Rectal smooth muscle tissue (tissue), 1 donor: ENCODE results near the gene SMYD3.

ENCODE experiments used
- H3K27ac ChIP-seq: one replicate; pipeline ENCODE4 v1.7.0; 2013; ENCODE audit warnings: low read depth, low read length, inconsistent platforms
- H3K27me3 ChIP-seq: one replicate; pipeline ENCODE4 v1.7.0; 2013; ENCODE audit warnings: low read length; ENCODE audit not compliant: control insufficient read depth, insufficient read depth
- H3K36me3 ChIP-seq: one replicate; pipeline ENCODE4 v1.7.0; 2013; ENCODE audit warnings: low read length; ENCODE audit not compliant: control insufficient read depth, insufficient read depth
- H3K4me1 ChIP-seq: one replicate; pipeline ENCODE4 v1.7.0; 2013; ENCODE audit warnings: low read length; ENCODE audit not compliant: control insufficient read depth, insufficient read depth
- H3K4me3 ChIP-seq: one replicate; pipeline ENCODE4 v1.7.0; 2013; ENCODE audit warnings: low read length
- H3K9ac ChIP-seq: one replicate; pipeline ENCODE4 v1.7.0; 2013; ENCODE audit warnings: low read length

Gene SMYD3

GRCh38 chr1:246301553-246302250, 205.4 kb downstream of the SMYD3 start:
- H3K4me3 ChIP-seq = no peak overlapping the region
- no peak overlapping the region for H3K9ac ChIP-seq
- no peaks in the 10 kb centered on the region for H3K4me1 ChIP-seq
- H3K27me3 ChIP-seq = no peaks in the 10 kb centered on the region
- H3K36me3 ChIP-seq = no peaks in the 10 kb centered on the region
- no peak overlapping the region for H3K27ac ChIP-seq

GRCh38 chr1:246300626-246301549, 206.2 kb downstream of the SMYD3 start:
- Histone ChIP-seq H3K4me3 (no peak overlapping the region), H3K9ac (no peak overlapping the region), H3K27ac (no peak overlapping the region), H3K27me3 (no peaks in the 10 kb centered on the region), H3K36me3 (no peaks in the 10 kb centered on the region), H3K4me1 (no peaks in the 10 kb centered on the region)

DNA sequence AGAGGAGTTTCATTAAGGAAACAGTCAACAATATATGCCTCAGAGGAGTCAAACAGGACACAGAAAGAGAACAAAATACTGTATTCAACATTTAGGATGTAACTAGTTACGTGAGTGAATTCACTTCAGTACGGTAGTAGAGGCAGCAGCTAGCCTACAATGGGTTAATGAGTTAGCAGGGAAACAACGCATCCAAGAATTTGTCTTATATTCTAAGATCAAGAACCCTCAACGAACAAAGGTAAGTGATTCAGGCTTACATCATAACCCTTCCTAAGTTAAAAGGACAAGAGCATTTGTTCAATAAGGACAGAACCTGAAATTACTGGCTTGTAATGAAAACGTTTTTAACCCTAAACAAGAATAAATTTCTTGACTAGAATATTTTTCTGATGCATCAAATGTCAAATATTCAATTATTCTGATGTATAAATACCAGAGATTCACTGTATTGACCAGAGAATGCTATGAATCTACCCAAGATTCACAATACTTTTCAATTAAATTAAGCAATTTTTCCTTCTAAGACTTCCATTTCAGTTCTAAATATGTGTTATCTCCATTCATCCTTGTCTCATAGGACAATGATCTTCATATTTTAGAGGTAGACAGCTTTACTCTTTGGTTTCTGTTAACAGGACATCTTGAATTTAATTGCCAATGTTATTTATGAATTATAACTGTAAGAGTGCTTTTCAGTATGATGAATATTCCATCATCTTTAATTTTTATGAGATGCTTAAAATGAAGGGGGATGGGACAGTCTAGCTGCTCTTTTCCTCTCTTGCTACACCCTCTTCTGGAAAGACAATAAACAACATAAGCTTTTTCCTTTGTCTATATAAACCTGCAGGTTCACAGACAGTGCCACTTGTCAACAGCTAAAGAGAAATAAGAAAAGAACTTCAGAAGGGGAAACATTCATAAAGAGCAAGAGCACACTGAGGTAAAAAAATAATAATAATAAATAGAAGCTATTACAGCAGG, 209.5 kb downstream of the SMYD3 start:
- Histone ChIP-seq H3K27ac (no peak overlapping the region), H3K4me1 (no peaks in the 10 kb centered on the region), H3K36me3 (no peaks in the 10 kb centered on the region), H3K4me3 (no peak overlapping the region), H3K9ac (no peak overlapping the region), H3K27me3 (no peaks in the 10 kb centered on the region)

DNA sequence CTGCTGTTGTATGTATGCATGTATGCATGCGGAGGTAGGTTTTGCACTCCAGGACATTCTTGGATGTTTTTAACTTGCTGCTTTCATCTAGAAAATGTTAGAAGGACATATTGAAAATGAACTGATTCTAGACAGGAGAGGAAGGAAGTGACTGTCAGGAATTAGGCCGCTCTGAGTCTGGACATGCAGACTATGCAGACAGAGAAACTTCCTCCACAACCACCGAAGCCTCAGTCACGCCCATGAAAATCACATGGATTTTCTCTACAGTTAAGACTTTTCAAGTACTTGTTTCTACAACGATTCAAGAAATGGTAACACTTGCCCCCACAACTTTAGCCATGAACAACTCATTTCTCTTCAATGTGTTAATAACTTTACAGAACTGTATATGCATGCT, 211.1 kb downstream of the SMYD3 start:
- Histone ChIP-seq H3K9ac (no peak overlapping the region), H3K27ac (no peak overlapping the region), H3K4me1 (no peaks in the 10 kb centered on the region), H3K36me3 (no peaks in the 10 kb centered on the region), H3K27me3 (no peaks in the 10 kb centered on the region), H3K4me3 (no peak overlapping the region)

DNA sequence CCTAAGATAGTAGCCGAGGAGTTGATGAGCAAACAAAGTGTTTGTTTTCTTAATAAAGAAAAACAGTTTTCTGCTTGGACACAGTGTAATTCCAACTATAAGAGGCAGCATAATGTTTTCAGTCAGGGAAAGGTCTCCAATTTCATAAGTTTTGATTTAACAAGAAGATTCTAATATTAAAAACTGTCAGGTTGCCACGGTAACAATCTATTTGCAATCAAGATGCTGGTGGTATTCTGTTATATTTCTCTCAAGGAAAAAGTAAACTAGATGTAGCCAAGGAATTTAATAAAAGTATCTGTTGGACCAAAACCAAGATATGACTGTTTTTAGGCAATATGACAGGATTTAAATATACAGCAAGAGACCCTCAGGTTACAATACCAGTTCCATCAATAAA, 211.7 kb downstream of the SMYD3 start:
- Histone ChIP-seq H3K4me3 (no peak overlapping the region), H3K36me3 (no peaks in the 10 kb centered on the region), H3K4me1 (no peaks in the 10 kb centered on the region), H3K9ac (no peak overlapping the region), H3K27ac (no peak overlapping the region), H3K27me3 (no peaks in the 10 kb centered on the region)

- H3K4me3 ChIP-seq = no peak overlapping the region
- no peak overlapping the region for H3K9ac ChIP-seq
- no peaks in the 10 kb centered on the region for H3K36me3 ChIP-seq
- no peak overlapping the region for H3K27ac ChIP-seq
- no peaks in the 10 kb centered on the region for H3K27me3 ChIP-seq
- no peaks in the 10 kb centered on the region for H3K4me1 ChIP-seq
These were observed 212.8 kb downstream of the SMYD3 start for GRCh38 chr1:246294263-246294662.

DNA sequence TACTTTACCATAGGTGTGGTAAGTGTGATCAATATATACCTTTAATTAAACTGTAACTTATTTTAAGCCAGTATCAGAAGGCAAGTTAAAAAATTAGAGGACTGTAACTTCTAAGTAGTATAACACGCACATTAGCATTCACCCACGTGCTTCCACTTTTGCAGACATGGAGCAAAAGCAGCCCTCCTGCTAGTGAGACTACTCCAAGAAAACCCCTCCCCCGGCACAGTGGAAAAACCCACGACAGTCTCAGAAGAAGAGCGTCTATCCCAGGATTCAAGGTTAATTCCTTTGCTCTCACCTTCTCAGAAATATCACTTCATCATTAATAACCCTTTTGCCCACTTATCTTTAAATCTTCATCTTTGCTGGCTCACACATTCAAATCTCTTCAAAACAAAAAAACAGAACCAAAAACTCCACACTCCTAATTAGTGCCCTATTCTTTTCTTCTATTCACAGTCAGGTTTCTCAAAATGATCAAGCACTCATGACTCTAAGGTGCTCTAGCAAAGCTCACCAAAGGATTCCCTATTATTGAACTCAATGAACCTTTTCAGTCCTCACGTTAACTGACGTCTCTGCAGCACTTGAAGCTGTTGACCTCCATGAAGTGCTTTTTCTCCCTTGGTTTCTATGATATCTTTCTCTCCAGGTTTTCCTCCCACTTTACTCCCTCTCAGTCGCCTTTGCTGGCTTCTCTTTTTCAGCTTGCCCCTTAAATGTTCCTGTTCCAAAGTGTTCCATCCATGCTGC, 213.5 kb downstream of the SMYD3 start:
- Histone ChIP-seq H3K27me3 (no peaks in the 10 kb centered on the region), H3K36me3 (no peaks in the 10 kb centered on the region), H3K4me1 (no peaks in the 10 kb centered on the region), H3K4me3 (no peak overlapping the region), H3K27ac (no peak overlapping the region), H3K9ac (no peak overlapping the region)

DNA sequence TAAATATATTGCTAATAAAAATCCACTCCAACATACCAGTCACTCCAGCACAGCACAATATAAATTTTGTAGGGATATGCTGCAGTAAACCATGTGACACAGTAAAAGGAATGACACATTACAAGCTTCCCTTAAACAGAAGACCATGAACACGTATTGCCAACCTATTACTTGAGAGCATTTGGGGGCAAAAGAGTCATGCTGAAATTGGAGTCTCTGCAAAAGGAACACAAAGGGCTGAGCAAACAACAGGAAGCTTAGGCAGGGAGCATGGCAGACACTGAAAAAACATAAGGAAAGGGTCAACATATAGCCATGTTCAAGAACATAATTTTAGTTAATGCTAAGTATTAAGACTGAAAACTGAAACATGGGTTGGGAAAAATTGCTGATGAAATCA, 214.5 kb downstream of the SMYD3 start:
- H3K9ac ChIP-seq = no peak overlapping the region
- no peaks in the 10 kb centered on the region for H3K4me1 ChIP-seq
- H3K36me3 ChIP-seq = no peaks in the 10 kb centered on the region
- no peak overlapping the region for H3K4me3 ChIP-seq
- H3K27me3 ChIP-seq = no peaks in the 10 kb centered on the region
- H3K27ac ChIP-seq = no peak overlapping the region

GRCh38 chr1:246291127-246291526, 216.0 kb downstream of the SMYD3 start:
- no peak overlapping the region for H3K4me3 ChIP-seq
- H3K27me3 ChIP-seq = no peaks in the 10 kb centered on the region
- no peaks in the 10 kb centered on the region for H3K4me1 ChIP-seq
- H3K9ac ChIP-seq = no peak overlapping the region
- no peaks in the 10 kb centered on the region for H3K36me3 ChIP-seq
- no peak overlapping the region for H3K27ac ChIP-seq

DNA sequence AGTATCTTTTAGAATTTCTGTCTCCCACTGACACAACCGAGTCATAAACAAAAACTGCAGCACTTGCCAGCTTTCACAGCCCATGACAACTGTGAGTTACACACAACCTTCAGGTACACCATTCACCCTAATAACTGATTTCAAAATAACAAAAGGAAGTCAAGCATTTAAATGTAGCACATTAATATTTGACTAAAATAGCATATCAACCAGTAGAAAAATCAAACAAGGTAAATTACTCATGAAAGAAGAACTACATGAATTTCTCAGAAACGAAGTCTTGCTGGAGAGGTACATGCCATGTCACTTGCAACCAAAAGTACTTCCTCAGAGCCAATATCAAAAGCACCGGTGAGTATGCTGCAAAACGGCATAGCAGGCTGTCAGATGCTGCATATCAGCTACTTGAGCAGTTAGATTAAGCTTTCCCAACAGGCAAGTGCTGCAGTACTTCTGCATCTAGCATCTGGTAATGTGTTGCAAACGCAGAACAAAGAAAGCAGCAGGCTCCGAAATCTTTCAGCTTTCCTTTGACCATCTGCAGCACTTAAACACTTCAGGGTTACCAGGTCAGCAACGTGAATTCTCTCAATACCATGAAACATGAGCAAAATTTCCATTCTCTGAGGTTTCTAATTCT, 223.2 kb downstream of the SMYD3 start:
- H3K4me3 ChIP-seq = no peak overlapping the region
- no peak overlapping the region for H3K9ac ChIP-seq
- H3K27me3 ChIP-seq = no peaks in the 10 kb centered on the region
- H3K27ac ChIP-seq = no peak overlapping the region
- no peaks in the 10 kb centered on the region for H3K4me1 ChIP-seq
- H3K36me3 ChIP-seq = no peaks in the 10 kb centered on the region

DNA sequence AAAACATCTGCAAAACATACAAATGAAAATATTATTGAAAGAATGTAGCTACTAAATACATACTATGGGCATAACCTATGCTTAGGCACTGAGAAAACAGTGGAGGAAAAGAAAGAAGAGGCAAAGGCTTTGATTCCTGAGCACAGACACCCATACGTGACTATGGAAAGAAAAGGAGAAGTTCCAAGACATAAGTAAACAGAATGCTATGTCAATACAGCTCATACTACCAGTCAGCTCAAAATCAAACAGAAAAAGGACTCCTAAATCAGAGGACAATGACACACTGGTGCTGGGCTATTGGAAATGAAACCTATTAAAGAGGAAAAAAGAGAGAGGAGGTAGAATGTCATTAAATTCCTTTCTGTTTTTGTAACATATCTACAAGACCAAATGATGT, 225.4 kb downstream of the SMYD3 start:
- Histone ChIP-seq H3K9ac (no peak overlapping the region), H3K27ac (no peak overlapping the region), H3K36me3 (no peaks in the 10 kb centered on the region), H3K4me3 (no peak overlapping the region), H3K27me3 (no peaks in the 10 kb centered on the region), H3K4me1 (no peaks in the 10 kb centered on the region)
